Femur (tissue), 1 donor: ENCODE measurements around the gene GYPB.
"Not testable (repeated sequence)": the region's sequence is repeated elsewhere in the genome, so short reads cannot be mapped to it uniquely, and the experiment has no call there.

ENCODE experiments used
- DNase-seq: peaks from one replicate; pipeline ENCODE4 v3.0.0-alpha.2; 2017

Gene GYPB

GRCh38 chr4:144008602-144009001 lies 10.6 kb downstream of the GYPB start:
- not testable (repeated sequence) for DNase-seq

- DNase-seq = not testable (repeated sequence)
These were observed 11.2 kb downstream of the GYPB start for GRCh38 chr4:144007960-144008359.

- DNase-seq = not testable (repeated sequence)
These were observed 12.9 kb downstream of the GYPB start for GRCh38 chr4:144006200-144006803.

GRCh38 chr4:144005558-144005953 lies 13.6 kb downstream of the GYPB start:
- DNase-seq = not testable (repeated sequence)

GRCh38 chr4:144004868-144005557 lies 14.2 kb downstream of the GYPB start:
- not testable (repeated sequence) for DNase-seq

GRCh38 chr4:144003890-144004265 lies 15.3 kb downstream of the GYPB start:
- not testable (repeated sequence) for DNase-seq

GRCh38 chr4:144003205-144003889 lies 15.8 kb downstream of the GYPB start:
- not testable (repeated sequence) for DNase-seq

- not testable (repeated sequence) for DNase-seq
These were observed 18.7 kb downstream of the GYPB start for GRCh38 chr4:144000331-144000995.

GRCh38 chr4:143996193-143996592 lies 23.0 kb downstream of the GYPB start:
- DNase-seq = not testable (repeated sequence)

GRCh38 chr4:143991761-143992160 lies 27.4 kb downstream of the GYPB start:
- DNase-seq = not testable (repeated sequence)

- DNase-seq = not testable (repeated sequence)
These were observed 28.5 kb downstream of the GYPB start for GRCh38 chr4:143990717-143991116.

- no peak for DNase-seq
These were observed 33.0 kb downstream of the GYPB start for GRCh38 chr4:143986180-143986579.

- not testable (repeated sequence) for DNase-seq
These were observed 38.4 kb downstream of the GYPB start for GRCh38 chr4:143980776-143981175.

GRCh38 chr4:143975527-143975926 lies 43.7 kb downstream of the GYPB start:
- not testable (repeated sequence) for DNase-seq

- DNase-seq = not testable (repeated sequence)
These were observed 45.2 kb downstream of the GYPB start for GRCh38 chr4:143974021-143974420.

GRCh38 chr4:143961075-143961474 lies 58.1 kb downstream of the GYPB start:
- no peak for DNase-seq

- DNase-seq = not testable (repeated sequence)
These were observed 63.9 kb downstream of the GYPB start for GRCh38 chr4:143955306-143955705.

GRCh38 chr4:143951458-143951972 lies 67.7 kb downstream of the GYPB start:
- not testable (repeated sequence) for DNase-seq

GRCh38 chr4:143950967-143951366 lies 68.2 kb downstream of the GYPB start:
- not testable (repeated sequence) for DNase-seq

GRCh38 chr4:143950185-143950584 lies 69.0 kb downstream of the GYPB start:
- not testable (repeated sequence) for DNase-seq

GRCh38 chr4:143947493-143947892 lies 71.7 kb downstream of the GYPB start:
- DNase-seq = not testable (repeated sequence)
